Measurements from ENCODE around the gene SLC5A8.

SLC5A8 gene, protein sequence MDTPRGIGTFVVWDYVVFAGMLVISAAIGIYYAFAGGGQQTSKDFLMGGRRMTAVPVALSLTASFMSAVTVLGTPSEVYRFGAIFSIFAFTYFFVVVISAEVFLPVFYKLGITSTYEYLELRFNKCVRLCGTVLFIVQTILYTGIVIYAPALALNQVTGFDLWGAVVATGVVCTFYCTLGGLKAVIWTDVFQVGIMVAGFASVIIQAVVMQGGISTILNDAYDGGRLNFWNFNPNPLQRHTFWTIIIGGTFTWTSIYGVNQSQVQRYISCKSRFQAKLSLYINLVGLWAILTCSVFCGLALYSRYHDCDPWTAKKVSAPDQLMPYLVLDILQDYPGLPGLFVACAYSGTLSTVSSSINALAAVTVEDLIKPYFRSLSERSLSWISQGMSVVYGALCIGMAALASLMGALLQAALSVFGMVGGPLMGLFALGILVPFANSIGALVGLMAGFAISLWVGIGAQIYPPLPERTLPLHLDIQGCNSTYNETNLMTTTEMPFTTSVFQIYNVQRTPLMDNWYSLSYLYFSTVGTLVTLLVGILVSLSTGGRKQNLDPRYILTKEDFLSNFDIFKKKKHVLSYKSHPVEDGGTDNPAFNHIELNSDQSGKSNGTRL
- long read RNA-seq, donor 1, full-length matches to known transcripts, result 9 of 9 reads
- long read RNA-seq, donor 1, partial matches to known transcripts, result 0 of 9 reads
- long read RNA-seq, donor 1, other reads (novel, unspliced or antisense), result 0 of 9 reads
- long read RNA-seq, donor 2, full-length matches to known transcripts, result 6 of 6 reads
- long read RNA-seq, donor 2, partial matches to known transcripts, result 0 of 6 reads
- long read RNA-seq, donor 2, other reads (novel, unspliced or antisense), result 0 of 6 reads
- long read RNA-seq, donor 3, full-length matches to known transcripts, result 2 of 2 reads
- long read RNA-seq, donor 3, partial matches to known transcripts, result 0 of 2 reads
- long read RNA-seq, donor 3, other reads (novel, unspliced or antisense), result 0 of 2 reads
- long read RNA-seq, donor 4, full-length matches to known transcripts, result 3 of 11 reads
- long read RNA-seq, donor 4, partial matches to known transcripts, result 8 of 11 reads
- long read RNA-seq, donor 4, other reads (novel, unspliced or antisense), result 0 of 11 reads
- long read RNA-seq, donor 5, full-length matches to known transcripts, result 4 of 4 reads
- long read RNA-seq, donor 5, partial matches to known transcripts, result 0 of 4 reads
- long read RNA-seq, donor 5, other reads (novel, unspliced or antisense), result 0 of 4 reads
- long read RNA-seq, donor 6, full-length matches to known transcripts, result 9 of 9 reads
- long read RNA-seq, donor 6, partial matches to known transcripts, result 0 of 9 reads
- long read RNA-seq, donor 6, other reads (novel, unspliced or antisense), result 0 of 9 reads
- long read RNA-seq, donor 7, full-length matches to known transcripts, result 12 of 12 reads
- long read RNA-seq, donor 7, partial matches to known transcripts, result 0 of 12 reads
- long read RNA-seq, donor 7, other reads (novel, unspliced or antisense), result 0 of 12 reads
- long read RNA-seq, donor 8, full-length matches to known transcripts, result 7 of 7 reads
- long read RNA-seq, donor 8, partial matches to known transcripts, result 0 of 7 reads
- long read RNA-seq, donor 8, other reads (novel, unspliced or antisense), result 0 of 7 reads

DNA sequence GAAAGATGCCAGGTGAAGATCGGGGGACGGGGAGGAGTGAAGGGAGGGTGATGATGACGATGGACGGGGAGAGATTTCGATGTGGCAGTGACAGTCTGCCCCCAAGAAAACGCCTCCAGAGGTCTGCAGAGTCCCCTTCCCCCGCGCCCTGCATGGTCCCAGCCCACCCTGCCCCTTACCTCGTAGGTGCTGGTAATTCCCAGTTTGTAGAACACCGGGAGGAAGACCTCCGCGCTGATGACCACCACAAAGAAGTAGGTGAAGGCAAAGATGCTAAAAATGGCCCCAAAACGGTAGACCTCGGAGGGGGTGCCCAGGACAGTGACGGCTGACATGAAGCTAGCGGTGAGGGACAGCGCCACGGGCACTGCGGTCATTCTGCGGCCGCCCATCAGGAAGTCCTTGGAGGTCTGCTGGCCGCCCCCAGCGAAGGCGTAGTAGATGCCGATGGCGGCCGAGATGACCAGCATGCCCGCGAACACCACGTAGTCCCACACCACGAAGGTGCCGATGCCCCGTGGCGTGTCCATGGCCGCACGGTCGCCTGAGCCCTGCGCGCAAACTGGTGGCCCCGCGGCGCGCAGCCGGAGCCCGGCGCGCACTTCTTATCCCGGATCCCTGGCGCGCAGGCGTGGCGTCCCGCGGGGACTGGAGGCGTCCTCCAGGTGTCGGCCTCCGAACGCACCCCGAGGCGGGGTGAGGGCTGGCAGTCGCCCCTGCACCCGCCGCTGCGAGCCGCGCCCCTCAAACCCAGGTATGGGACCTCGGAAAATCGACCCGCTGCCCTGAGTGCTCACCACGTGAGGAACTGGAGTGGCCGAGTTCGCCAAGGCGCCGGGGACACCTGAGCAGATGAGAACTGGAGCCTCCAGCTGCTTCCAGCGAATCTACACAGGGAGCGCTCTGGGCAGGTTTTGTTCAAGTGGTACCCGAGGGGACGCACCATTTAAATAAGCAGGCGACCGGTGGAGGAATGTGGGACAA lies at the start of gene SLC5A8:
Gene SLC5A8, minus strand, starts transcription at position 920 of the 984 bp plus-strand sequence. Its CDS starts 390 bp downstream, at position 530.
- peak; percentile 75 for DNase-seq

DNA sequence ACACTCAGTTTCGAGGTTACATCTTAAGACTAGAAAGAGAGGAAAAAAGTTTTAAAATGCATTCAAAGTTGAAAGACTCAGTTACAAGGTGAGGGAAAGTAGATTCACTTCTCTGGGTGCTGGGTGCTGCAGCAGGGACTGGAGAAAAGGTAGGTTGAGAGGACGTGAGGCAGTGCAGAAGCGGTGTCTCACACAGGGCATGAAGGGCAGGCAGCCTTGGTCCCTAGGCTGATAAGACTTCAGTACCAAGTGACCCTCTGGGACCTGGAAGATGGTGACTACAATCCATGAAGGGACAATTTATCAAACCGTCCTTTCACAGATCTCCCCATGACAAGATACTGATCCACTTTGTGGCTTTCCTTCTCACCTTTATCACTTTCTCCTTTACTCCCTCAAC lies 47.3 kb upstream of the SLC5A8 start:
- no peak for DNase-seq

DNA sequence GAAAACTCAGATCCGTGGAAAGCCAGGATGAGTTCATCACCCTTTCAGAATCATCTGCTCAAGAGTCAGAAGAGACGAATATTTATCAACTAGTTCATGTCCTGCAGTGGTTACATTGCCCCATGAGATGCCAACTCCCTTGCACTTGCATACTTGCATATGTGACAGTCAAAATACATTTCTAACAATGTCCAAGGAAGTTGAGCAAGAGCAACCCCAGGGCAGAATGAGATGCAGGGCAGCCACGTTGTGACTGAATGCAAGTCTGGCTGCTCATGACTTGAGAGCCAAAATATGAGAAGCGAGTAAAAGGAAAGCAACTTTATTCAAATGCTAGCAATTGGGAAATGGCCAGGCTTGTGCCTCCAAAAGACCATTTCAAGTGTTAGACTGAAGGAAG lies 46.2 kb upstream of the SLC5A8 start:
- no peak for DNase-seq

DNA sequence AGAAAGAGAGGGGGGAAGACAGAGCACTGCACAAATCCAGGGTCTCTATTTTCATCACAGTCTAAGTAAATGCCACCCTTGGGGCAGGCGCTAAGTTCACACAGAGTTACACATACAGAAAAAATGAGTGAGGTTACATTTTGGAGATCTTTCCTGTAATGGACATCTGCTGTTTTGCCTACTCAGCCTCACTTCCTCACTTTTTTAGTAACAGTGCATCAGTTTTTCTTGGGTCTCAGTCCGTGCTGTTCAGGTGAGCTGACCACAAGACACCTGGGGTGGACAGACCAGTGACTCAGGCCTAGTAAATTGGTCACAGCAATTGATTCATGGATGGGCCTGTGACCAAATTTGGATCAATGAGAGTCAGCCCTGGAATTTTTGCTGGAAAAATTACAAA lies 33.6 kb upstream of the SLC5A8 start:
- DNase-seq, result no peak

DNA sequence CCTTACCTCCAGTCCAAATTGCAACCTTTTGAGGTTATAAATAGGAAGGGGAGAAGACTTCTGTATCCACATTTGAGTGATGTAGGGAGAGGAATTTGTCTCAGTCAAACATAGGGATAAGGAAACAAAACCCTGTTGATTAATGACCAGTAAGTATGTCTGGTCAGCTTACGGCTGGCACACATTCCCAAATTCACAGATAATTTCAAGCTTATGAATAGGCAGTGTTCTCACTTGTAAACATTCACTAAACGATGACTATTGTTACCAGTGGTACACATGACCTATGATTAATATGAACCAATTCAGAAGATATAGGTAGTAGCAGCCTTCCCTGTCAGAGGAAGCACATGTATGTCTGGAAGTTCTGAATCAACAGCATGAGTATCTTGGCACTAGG lies 33.0 kb upstream of the SLC5A8 start:
- no peak for DNase-seq

DNA sequence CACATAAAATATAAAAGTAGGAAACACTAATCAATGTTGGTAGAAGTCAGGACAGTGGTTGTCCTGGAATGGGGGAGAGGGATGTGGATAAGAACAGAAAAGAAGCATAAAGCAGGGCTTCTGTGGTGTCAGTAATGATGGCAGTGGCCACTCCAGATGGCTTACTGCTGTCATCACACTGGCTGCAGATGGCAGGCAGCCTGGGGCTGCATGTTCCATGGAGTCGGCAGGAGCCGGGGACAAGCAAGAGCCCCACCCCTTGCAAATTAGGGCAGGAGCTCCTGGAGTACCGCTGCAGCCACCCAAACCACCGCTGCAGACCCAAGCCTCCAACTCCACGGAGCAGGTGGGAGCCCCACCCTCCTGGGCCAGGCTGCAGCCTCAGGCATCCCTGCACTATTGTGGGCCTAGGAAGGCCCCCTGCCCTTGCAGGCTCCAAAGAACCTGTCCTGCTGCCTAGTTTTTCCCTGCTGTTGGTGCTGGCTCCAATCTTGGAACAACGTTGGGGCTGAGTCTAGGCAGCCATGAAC lies 28.8 kb upstream of the SLC5A8 start:
- DNase-seq, result no peak

DNA sequence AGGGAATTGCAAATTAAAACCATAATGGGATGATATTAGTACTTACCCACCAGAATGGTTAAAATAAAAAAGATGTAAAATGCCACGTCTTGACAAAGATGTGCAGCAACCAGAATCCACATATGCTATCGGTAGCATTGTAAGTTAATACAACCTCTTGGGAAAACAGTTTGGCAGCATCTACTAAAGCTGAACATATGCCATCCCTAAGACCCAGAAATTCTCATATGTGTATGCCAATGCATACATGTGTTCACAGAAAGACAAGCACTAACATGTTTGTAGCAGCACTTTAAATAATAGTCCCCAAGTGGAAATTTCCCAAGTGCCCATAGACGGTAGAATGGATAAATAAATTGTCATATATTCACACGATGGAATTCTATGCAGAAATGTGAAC lies 28.3 kb upstream of the SLC5A8 start:
- DNase-seq, result no peak

DNA sequence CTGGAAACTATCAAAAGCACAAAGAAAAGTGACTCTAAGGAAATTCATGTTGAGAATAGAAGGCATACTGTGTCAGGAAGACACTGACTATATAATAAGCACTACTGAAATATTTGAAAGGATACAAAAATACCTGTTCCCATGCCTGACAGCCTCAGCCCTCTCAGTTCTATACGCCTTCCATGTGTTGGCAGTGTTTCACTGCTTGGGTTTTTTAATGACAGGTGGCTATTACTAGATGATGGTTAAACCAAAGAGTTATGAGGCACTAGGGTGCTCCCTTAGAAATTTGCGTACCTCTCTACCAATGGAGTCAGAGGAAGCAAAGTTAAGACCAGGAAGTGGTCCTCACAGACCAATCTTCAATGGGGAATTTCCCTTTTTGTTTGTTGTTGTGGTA lies 25.6 kb upstream of the SLC5A8 start:
- DNase-seq, result no peak

DNA sequence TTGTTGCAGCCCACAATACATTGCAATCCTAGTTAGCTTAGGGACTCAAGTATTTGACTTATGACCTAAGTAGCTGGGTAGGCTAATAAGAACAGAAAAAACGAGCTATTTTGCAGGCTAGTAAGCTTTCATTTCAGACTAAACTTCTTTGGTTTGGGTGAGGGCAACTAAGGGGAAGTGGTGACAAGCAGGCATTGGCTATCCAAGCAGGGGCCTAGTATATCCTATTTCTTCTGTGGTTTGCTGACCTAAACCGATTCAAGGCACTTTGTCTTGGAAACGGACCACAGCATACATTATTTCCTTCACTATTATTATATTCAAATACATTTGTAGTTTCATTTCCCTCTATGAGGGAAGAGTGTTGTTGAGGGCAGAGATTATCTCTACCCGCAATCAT lies 21.6 kb upstream of the SLC5A8 start:
- no peak for DNase-seq

DNA sequence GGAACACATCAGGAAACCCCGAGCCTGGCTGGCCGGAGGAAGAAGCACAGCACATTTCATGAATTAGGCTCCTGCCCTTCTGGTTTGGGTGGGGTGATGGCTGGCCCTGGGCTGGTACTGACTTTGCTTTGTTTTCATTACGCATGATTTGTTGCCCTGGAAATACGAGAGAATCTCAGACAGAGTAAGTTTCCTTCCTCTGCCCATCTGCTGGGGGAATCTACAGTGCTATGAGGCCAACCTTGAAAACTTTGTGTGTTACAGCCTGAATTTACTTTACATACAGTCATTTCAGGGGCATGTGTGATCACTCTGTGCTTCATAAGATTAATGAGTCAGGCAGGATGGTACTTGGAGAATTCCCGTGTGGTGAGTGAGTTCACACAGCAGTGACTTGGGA lies 20.5 kb upstream of the SLC5A8 start:
- DNase-seq, result no peak

DNA sequence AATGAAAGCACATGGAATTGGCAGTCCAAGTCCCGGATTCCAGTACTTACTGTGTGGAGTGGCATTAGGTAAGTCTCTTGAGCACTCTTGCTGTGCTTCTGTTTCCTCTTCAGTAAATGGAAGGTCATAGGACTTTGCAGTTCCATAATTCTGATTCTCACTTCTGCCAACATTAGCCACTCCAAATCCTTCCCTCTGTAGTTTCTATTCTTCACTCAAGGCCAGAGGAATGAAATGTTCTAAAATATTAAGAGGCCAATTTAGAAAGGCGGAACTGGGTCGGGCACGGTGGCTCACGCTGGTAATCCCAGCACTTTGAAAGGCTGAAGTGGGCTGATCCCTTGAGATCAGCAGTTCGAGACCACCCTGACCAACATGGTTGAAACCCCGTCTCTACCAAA lies 19.8 kb upstream of the SLC5A8 start:
- no peak for DNase-seq

DNA sequence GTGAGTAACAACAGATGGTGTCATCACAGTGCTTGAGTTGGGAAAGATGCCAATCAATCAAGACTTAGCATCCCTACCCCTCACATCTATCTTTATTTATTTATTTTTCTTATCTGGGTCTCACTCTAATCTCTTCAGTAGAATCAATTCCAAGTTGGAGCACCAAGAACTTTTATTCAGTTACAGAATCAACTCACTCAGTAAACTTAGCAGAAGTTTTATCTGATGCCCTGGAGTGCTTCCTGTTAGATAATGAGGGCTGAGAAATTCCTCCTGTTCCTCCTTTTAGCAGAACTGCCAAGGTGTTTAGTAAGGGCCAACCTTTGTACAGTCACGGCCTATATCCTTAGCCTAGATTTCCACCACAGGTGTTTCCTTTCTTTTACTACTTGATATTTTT lies 11.3 kb upstream of the SLC5A8 start:
- no peak for DNase-seq

DNA sequence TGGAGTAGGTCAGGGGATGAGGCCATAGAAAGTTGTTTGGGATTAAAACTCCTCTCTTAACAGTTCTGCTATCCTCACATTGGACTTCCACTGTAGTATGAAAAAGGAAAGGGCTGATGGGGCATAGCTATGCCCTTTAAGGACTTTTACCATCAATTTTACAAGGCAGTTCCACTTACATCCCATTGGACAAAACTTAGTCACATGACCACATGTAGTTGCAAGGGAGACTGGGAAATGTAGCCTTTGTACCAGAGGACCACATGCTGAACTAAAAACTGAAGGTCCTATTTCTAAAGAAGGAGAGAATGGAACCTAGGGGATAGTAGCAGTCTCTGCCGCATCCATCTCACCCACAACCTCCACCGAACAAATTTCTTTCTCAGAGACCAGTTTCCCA lies 6.8 kb upstream of the SLC5A8 start:
- no peak for DNase-seq

DNA sequence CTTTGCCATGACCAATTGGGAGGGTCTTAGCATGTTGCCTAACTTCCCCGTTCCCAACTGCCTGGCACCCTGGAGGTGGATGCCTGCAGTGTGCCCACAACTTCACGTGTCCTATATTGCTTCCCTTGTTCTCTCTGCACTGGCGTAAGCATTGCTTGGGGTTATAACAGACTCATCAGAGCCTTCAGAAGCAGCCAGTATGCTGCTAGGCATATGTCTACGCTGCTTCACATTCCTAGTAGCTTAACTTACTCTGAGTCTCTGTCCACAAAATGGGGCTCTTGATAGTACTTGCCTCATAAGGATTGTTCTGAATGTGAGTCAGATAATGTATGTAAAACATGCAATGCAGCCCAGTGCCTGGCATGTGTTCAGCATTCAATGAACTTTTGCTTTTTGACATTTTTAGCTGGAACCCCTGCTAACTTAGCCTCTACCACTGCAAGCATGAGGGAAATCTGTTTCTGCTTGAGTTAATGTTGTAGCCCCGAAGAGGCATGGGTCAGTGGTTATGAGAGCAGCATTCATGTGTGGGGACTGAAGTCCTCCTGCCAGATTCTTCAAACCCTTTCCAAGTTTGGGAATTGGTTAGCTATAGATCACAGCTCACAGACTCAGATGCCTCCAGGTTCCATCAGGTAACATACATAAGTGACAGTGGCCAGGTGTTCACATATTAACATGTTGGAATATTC lies 2.8 kb downstream of the SLC5A8 start:
- no peak for DNase-seq

DNA sequence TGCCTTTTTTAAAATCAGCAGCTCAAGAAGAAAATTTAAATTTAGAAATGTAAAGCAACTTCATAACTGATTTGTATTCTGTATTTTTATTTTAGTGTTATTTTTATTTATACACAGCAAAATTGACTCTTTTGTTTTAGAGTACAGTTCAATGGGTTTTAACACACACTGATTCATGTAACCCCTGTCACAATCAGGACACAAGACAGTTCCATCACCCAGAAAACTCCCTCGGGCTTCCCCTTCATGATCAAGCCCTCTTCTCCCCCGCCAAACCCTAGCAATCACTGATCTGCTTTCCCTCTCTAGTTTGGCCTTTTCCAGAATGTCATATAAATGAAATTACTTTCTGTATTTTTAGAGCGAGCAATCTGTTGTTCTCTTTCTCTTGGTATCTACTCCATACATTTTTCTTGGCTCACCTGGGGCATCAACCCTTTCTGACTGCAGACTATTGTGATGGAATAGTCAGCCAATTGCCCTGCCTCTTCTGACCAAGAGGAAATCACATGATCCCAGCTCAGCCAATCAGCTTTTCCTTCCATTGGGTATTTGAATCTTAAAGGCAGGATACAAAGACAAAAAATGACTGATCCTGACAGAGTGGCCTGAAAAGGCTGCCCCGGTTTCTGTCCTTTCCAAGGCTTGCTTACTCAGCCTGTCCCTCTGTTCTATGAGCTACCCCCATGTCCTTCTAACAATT lies 5.3 kb downstream of the SLC5A8 start:
- DNase-seq, result no peak

DNA sequence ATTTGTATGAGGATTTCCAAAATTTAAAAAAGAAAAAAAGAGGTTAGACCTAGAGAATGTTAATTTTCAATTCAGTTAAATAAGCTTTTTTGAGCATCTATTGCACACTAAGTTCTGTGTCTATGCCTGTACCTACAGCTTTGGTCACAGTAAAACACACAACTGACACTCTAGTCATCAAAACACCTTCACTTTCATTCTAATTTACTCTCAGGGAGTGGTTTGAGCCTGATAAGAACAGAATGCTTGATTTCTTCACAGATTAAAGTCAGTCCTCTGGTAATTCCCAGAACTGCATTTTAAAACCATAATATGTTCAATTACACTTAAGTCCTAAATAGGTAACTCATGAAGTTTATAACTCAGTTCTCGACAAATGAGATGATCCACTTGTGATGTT lies 9.2 kb downstream of the SLC5A8 start:
- no peak for DNase-seq

DNA sequence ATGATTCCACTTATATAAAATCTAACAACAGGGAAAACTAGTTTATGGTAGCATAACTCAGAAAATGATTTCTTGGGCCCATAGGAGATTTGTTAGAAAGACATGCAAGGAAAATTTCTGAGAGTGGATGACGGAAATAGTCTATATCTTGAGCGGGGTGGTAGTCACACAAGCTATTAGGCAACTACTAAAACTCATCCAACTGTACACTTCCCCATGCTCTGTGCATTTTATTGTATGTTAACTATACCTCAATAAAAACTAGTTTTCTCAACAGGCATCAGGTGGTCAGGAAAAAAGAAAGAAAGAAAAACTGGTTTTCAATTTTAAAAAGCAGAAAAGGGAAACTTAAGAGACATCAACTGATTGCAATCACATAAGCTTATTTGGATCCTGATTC lies 9.9 kb downstream of the SLC5A8 start:
- no peak for DNase-seq

DNA sequence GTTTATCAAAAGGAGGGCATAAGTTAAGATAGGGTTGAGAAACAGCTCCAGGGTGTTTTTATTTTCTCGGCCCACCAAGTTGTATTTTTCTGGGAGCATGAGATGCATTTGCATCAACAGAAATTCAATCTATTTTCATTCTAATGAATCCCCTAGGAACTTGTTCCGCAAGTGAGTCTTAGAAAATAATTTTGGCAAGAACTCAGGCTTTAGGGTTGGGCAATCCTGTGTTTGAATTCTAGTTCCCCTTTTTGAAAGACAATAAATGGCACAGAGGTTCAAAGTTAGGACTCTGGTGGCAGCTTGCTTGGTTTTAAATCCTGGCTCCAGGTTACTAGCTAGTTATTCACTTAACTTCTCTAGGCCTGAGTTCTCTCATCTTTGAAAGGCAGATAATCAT lies 23.7 kb downstream of the SLC5A8 start:
- no peak for DNase-seq

DNA sequence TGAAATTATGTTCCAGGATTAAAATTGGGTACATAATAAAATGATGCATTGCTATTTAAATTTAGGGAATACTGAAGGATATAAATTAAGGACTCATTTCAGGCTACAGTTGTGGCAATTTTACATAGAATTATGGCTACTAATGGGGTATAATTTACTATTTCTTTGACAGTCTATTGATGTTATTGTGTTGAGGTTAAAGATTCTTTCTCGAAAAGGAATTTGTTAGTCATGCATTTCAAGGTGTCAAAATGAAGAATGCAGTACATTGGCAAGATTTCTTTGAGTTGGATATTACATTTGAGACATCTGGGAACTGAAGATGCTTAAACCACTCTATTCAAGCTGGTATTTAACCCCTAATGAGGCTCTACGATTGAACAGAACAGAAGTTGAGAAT lies 28.3 kb downstream of the SLC5A8 start:
- DNase-seq, result no peak
